ENCODE results near the gene INSC.
A peak's percentile ranks its signal among the peaks of the same experiment; 100 is the strongest.

Gene INSC

GRCh38 chr11:15101072-15101709, 13.5 kb upstream of the INSC start:
- no peak overlapping the region for H3K4me3 ChIP-seq (ENCODE audit: control insufficient read depth, low read depth, low read length)
- DNase-seq (ENCODE audit: low read depth) = peak; percentile 79
- TF ChIP-seq, protein P1, sequence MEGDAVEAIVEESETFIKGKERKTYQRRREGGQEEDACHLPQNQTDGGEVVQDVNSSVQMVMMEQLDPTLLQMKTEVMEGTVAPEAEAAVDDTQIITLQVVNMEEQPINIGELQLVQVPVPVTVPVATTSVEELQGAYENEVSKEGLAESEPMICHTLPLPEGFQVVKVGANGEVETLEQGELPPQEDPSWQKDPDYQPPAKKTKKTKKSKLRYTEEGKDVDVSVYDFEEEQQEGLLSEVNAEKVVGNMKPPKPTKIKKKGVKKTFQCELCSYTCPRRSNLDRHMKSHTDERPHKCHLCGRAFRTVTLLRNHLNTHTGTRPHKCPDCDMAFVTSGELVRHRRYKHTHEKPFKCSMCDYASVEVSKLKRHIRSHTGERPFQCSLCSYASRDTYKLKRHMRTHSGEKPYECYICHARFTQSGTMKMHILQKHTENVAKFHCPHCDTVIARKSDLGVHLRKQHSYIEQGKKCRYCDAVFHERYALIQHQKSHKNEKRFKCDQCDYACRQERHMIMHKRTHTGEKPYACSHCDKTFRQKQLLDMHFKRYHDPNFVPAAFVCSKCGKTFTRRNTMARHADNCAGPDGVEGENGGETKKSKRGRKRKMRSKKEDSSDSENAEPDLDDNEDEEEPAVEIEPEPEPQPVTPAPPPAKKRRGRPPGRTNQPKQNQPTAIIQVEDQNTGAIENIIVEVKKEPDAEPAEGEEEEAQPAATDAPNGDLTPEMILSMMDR (conservative IDR thresholded peaks at IDR 0.05; ENCODE audit: control insufficient read depth, insufficient read depth, low read depth, low read length) = peak; percentile 99

- TF ChIP-seq, protein P1 (conservative IDR thresholded peaks at IDR 0.05; ENCODE audit: control insufficient read depth, insufficient read depth, low read depth, low read length) = no peak
- H3K4me3 ChIP-seq (ENCODE audit: control insufficient read depth, low read depth, low read length) = no peak overlapping the region
- DNase-seq (ENCODE audit: low read depth) = peak; percentile 66
Observed at GRCh38 chr11:15104166-15104565, 10.6 kb upstream of the INSC start.

DNA sequence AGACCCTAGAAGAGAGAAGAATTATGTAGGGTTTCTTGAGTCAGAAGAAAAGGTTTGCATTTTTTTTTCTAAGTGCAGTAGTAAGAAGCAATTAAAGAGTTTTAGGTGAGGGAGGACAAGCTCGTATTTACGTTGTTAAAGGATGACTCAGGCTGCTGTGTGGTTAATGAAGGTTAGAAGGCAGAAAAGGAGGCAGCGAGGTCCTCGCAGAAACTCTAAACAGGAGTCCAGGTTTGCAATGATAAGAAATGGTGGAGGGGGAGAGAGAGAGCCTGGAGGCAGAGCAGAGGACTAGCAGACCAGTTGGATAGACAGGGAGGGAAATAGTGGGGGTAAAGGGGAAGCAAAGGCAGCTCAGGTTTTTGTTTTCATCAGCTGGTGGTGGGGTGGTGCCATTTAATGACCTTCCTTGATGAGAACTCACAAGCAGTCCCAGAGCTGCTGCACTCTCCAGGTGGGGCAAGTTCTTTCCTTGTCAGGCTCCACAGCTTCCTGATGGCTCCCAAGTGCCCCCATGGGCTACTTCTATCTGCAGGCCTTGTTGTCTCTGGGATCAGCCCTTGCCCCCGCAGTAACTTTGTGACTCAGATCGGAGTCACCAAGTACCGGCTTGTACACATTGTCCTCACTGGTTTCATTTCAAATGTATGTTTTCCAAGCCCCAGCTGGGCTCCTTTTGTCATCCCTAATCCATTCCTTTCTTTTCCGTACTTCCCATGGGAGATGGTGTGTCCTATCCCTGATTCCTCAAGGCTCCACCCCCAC, 8.3 kb upstream of the INSC start:
- peak; percentile 96 for DNase-seq (ENCODE audit: low read depth)
- no peak overlapping the region for H3K4me3 ChIP-seq (ENCODE audit: control insufficient read depth, low read depth, low read length)
- TF ChIP-seq, protein P1 (conservative IDR thresholded peaks at IDR 0.05; ENCODE audit: control insufficient read depth, insufficient read depth, low read depth, low read length) = no peak

- DNase-seq (ENCODE audit: low read depth) = peak; percentile 59
- TF ChIP-seq, protein P1 (conservative IDR thresholded peaks at IDR 0.05; ENCODE audit: control insufficient read depth, insufficient read depth, low read depth, low read length) = no peak
- H3K4me3 ChIP-seq (ENCODE audit: control insufficient read depth, low read depth, low read length) = no peak overlapping the region
Observed at GRCh38 chr11:15107730-15108515, 6.8 kb upstream of the INSC start.

- TF ChIP-seq, protein P1 (conservative IDR thresholded peaks at IDR 0.05; ENCODE audit: control insufficient read depth, insufficient read depth, low read depth, low read length) = no peak
Observed at GRCh38 chr11:15108592-15109130, 6.1 kb upstream of the INSC start.

GRCh38 chr11:15109602-15110001, 5.1 kb upstream of the INSC start:
- TF ChIP-seq, protein P1 (conservative IDR thresholded peaks at IDR 0.05; ENCODE audit: control insufficient read depth, insufficient read depth, low read depth, low read length) = no peak
- no peak for DNase-seq (ENCODE audit: low read depth)
- no peak overlapping the region for H3K4me3 ChIP-seq (ENCODE audit: control insufficient read depth, low read depth, low read length)

More at GRCh38 chr11:15108592-15109130, 6.1 kb upstream of the INSC start:
- DNase-seq (ENCODE audit: low read depth) = no peak
- H3K4me3 ChIP-seq (ENCODE audit: control insufficient read depth, low read depth, low read length) = no peak overlapping the region

Measured in fibroblast of mammary gland (primary cell).